HepG2 (cell line): ENCODE measurements around the gene OTOP3. TPM values are rescaled to one million over a fixed set of nuclear protein-coding genes. Genes with fewer than 3 reads are reported as not detected.

ENCODE experiments used
- RAD51 ChIP-seq: fragments of 450-650 bp; IDR thresholded peaks from 2 replicates; pipeline ENCODE4 v1.6.1; 2016; ENCODE audit warnings: borderline replicate concordance
- ZNF646 ChIP-seq: sonication (generic); formaldehyde crosslinking; IDR thresholded peaks from 2 replicates; pipeline ENCODE4 v1.9.0; 2021; ENCODE audit warnings: mild to moderate bottlenecking, missing genetic modification reagents
- ZNF687 ChIP-seq: sonication (generic); formaldehyde crosslinking; IDR thresholded peaks from 2 replicates; pipeline ENCODE4 v1.5.1; 2020; ENCODE audit warnings: mild to moderate bottlenecking, missing genetic modification reagents, moderate library complexity
- polyA plus RNA-seq, 8 experiments: library from polyadenylated mRNA; depleted of rRNA in 3 of 8; stranded (reverse) in 7 of 8; unstranded in 1 of 8; fragments of >200 nt; fragmentation: Illumina TruSeq in 4 of 8; extraction: Trizol in 4 of 8; gene quantifications; 2 replicates each; pipeline versions ENCODE4 v1.2.1 to v1.2.3, GENCODE V29; 2011 to 2016; ENCODE audit warnings: low read depth in 4 of 8, missing spikeins in 1 of 8, mixed read lengths in 1 of 8; ENCODE audit not compliant: insufficient read depth in 1 of 8
- total RNA-seq, 5 experiments: library from RNA; depleted of rRNA; stranded (reverse); fragments of >200 nt; fragmentation: Illumina TruSeq; extraction: Trizol; gene quantifications; 2 replicates each; pipeline ENCODE4 v1.2.3, GENCODE V29; 2016; ENCODE audit warnings: low read depth in 1 of 5

OTOP3 gene
- total and polyA plus RNA-seq, 2 of the 13 experiments (the other 11 are each of a cell fraction or from before 2014, with no cell fraction given): not detected

- TF ChIP-seq ZNF646 (CRISPR knock-in tag) (0 out of 2 replicates have a peak, but pooled peaks have one; percentile 27), ZNF687 (CRISPR knock-in tag) (peak; percentile 37; the same call in 1 of the 2 replicates), RAD51 (no peak)
- TF ChIP-seq, all 625 proteins: peak for 6
Measured at GRCh38 chr17:74892013-74892841, 43.5 kb upstream of the OTOP3 start (continued).
